ENCODE results near the gene AUTS2.

The AUTS2 gene

DNA sequence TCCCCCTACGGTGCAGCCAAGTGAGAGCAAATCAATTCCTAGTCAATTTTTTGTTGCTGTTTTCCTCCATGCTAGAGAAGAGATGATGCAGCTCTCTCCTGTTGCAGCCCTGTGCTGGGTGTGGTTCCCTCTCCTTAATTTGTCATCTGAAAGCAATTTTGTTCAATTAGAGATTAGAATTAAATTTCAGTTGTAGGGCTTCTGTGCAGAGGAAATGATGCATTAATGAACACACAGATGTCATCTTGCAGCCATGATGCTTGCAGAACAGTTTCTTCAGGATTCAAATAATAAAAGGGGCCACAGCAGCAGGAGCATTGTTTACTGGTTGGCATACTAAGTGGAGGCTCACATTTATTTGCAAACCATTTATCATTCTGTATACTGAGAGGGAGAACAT lies 266.0 kb downstream of the AUTS2 start:
- WGBS = 90% methylated on average over 1 of the region's 1 CpG
- no peaks in the 10 kb centered on the region for H3K36me3 ChIP-seq (ENCODE audit: insufficient read depth, low read length)
- peaks cover 28% of the 10 kb centered on the region for H3K4me1 ChIP-seq (ENCODE audit: insufficient read depth, low read length)
- no peak overlapping the region for H3K27ac ChIP-seq (ENCODE audit: low read depth, low read length)
- no peak overlapping the region for H3K4me3 ChIP-seq (ENCODE audit: low read length)
- H3K9me3 ChIP-seq (ENCODE audit: insufficient read depth, low read depth, low read length) = no peaks in the 10 kb centered on the region
- H3K27me3 ChIP-seq (ENCODE audit: insufficient read depth, low read length) = no peaks in the 10 kb centered on the region
- no peak overlapping the region for H3K9ac ChIP-seq (ENCODE audit: low read depth, low read length)

DNA sequence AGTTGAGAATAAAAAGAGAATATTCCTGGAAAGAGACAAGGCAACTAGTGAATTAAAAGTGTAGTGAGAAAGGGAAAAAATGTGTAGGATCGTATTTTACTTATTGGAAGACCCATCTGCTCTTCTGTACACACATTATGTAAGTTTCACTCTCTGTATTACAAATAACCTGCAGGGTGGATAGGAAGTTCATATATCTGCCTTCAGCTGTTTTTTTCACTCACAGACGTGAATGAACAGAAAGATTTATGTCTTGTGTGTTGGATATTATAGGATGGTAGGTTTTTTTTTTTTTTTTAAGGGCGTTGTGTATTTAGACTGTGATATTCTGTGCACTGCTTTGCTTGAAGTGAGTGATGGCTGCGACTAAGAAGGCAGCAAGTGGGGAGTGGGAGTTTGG lies 266.5 kb downstream of the AUTS2 start:
- Histone ChIP-seq H3K4me1 (ENCODE audit: insufficient read depth, low read length) (peaks cover 25% of the 10 kb centered on the region), H3K9ac (ENCODE audit: low read depth, low read length) (no peak overlapping the region), H3K27me3 (ENCODE audit: insufficient read depth, low read length) (no peaks in the 10 kb centered on the region), H3K27ac (ENCODE audit: low read depth, low read length) (no peak overlapping the region), H3K9me3 (ENCODE audit: insufficient read depth, low read depth, low read length) (no peaks in the 10 kb centered on the region), H3K36me3 (ENCODE audit: insufficient read depth, low read length) (no peaks in the 10 kb centered on the region), H3K4me3 (ENCODE audit: low read length) (no peak overlapping the region)
- 96% methylated on average over 4 of the region's 4 CpGs for WGBS

DNA sequence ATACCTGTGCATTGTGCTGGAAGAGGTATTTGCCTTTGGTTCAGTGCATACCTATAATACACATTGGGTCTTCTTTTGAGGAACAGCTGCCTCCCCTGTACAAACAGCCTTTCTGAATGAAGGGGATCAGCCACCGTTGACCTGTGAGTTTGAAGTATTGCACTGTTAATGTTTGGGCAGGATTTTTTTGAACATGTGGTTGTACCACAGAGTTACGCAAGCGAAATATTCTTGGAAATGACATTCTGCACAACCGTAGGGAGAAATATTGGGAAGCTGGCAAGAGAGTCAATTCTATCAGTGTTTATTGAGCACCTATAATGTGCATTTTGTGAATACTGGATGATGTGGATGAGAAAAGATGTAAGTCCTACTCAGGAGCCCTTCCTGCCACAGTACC lies 270.6 kb downstream of the AUTS2 start:
- no peaks in the 10 kb centered on the region for H3K9me3 ChIP-seq (ENCODE audit: insufficient read depth, low read depth, low read length)
- WGBS = 95% methylated on average over 4 of the region's 4 CpGs
- H3K9ac ChIP-seq (ENCODE audit: low read depth, low read length) = no peak overlapping the region
- no peaks in the 10 kb centered on the region for H3K27me3 ChIP-seq (ENCODE audit: insufficient read depth, low read length)
- H3K4me1 ChIP-seq (ENCODE audit: insufficient read depth, low read length) = no peaks in the 10 kb centered on the region
- no peak overlapping the region for H3K27ac ChIP-seq (ENCODE audit: low read depth, low read length)
- H3K4me3 ChIP-seq (ENCODE audit: low read length) = no peak overlapping the region
- H3K36me3 ChIP-seq (ENCODE audit: insufficient read depth, low read length) = no peaks in the 10 kb centered on the region

DNA sequence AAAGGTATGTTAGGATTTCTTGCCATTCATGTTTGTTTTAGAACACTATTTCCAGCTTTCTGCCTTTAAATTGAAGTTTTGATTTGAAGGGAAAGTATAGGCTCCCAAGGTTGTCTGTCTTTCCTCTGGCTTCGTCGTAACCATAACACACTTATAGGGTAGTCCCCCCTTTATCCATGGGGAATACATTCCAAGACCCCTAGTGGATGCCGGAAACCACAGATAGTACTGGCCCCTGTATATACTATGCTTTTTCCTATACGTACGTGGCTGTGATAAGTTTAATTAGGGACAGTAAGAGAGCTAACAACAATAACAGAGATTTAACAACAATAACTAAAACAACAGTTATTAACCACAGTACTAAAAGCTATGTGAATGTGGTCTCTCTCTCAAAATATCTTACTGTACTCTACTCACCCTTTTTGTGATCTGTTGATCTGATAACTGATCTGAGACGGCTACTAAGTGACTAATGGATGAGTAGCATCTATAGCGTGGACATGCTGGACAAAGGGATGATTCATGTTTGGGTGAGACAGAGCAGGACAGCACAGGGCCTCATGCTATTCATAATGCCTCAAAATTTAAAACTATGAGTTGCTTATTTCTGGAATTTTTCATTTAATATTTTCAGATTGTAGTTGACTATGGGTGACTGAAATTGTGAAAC lies 273.1 kb downstream of the AUTS2 start:
- Histone ChIP-seq H3K4me1 (ENCODE audit: insufficient read depth, low read length) (no peaks in the 10 kb centered on the region), H3K9me3 (ENCODE audit: insufficient read depth, low read depth, low read length) (no peaks in the 10 kb centered on the region), H3K36me3 (ENCODE audit: insufficient read depth, low read length) (no peaks in the 10 kb centered on the region), H3K27ac (ENCODE audit: low read depth, low read length) (no peak overlapping the region), H3K4me3 (ENCODE audit: low read length) (no peak overlapping the region), H3K9ac (ENCODE audit: low read depth, low read length) (no peak overlapping the region), H3K27me3 (ENCODE audit: insufficient read depth, low read length) (no peaks in the 10 kb centered on the region)
- WGBS = over 99% methylated on average over 7 of the region's 7 CpGs

DNA sequence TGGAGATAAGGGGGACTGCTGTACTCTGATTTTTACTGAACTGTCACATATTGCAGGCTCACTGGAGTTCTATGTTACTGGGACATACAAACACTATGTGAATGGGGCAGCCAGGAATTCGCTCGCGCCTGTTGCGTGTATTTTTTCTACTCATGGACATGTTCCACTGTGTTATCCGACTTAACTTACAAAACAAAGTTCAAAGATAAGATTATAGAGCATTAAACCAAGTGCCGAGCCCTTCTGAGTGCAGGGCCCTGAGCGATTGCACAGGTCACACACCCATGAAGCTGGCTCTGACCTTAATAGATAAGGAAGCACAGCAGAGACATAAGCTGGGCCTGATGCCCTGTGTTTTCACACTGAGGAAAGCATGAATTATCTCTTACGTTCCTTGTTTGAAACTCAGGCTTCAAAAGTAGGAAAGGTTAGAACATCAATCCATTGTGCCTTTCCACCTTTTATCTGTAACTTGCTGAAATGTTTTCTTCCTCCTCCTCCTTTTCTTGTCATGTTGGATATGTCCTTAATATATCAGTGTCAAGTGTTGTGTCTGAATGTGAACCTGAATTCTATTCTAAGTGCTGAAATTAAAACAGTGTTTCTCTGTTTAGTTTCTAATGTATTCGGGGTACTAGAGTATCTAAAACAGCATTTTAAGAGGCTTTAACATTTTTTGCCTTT lies 273.8 kb downstream of the AUTS2 start:
- H3K36me3 ChIP-seq (ENCODE audit: insufficient read depth, low read length) = no peaks in the 10 kb centered on the region
- no peak overlapping the region for H3K9ac ChIP-seq (ENCODE audit: low read depth, low read length)
- no peaks in the 10 kb centered on the region for H3K27me3 ChIP-seq (ENCODE audit: insufficient read depth, low read length)
- WGBS = 91% methylated on average over 9 of the region's 9 CpGs
- no peaks in the 10 kb centered on the region for H3K4me1 ChIP-seq (ENCODE audit: insufficient read depth, low read length)
- H3K27ac ChIP-seq (ENCODE audit: low read depth, low read length) = no peak overlapping the region
- no peaks in the 10 kb centered on the region for H3K9me3 ChIP-seq (ENCODE audit: insufficient read depth, low read depth, low read length)
- H3K4me3 ChIP-seq (ENCODE audit: low read length) = no peak overlapping the region

DNA sequence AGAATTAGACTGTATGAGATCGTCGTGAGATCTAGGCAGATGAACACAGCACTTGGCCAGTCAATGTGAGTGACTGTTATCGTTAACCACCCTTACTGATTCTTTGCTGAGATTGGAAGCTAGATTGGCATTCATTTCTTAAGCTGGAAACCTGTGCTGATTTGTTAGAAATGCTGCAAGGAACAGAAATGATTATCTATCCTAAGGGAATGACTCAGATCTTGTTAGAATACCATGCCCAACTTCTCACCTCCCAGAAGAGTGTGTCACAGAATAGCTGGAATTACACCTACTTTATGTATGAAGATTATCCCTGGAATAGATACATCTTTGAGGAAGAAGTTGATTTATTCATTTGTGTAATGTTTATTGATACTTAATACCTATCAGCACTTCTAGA lies 275.2 kb downstream of the AUTS2 start:
- H3K27ac ChIP-seq (ENCODE audit: low read depth, low read length) = no peak overlapping the region
- H3K36me3 ChIP-seq (ENCODE audit: insufficient read depth, low read length) = no peaks in the 10 kb centered on the region
- H3K27me3 ChIP-seq (ENCODE audit: insufficient read depth, low read length) = no peaks in the 10 kb centered on the region
- H3K9ac ChIP-seq (ENCODE audit: low read depth, low read length) = no peak overlapping the region
- H3K9me3 ChIP-seq (ENCODE audit: insufficient read depth, low read depth, low read length) = no peaks in the 10 kb centered on the region
- 100% methylated on average over 3 of the region's 3 CpGs for WGBS
- no peak overlapping the region for H3K4me3 ChIP-seq (ENCODE audit: low read length)
- no peaks in the 10 kb centered on the region for H3K4me1 ChIP-seq (ENCODE audit: insufficient read depth, low read length)

DNA sequence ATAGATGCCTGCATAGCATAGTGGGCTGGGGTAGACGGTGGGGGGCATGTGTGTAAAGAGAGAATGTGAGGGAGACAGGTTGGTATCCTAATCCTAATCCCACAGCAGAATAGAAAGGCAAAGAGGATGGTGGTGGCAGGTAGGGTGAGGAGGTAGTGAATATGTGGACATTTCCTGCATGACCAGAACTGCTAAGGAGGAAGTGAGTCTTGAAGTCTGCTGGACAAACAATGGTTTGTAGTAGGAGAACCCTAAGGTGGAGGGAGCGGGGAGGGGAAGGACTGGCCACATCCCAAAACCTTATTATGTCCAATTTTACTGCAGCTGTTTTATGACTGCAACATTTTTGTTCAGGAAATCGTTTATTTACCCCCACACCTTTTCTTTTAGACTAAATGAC lies 279.7 kb downstream of the AUTS2 start:
- H3K9ac ChIP-seq (ENCODE audit: low read depth, low read length) = no peak overlapping the region
- H3K4me3 ChIP-seq (ENCODE audit: low read length) = no peak overlapping the region
- no peaks in the 10 kb centered on the region for H3K4me1 ChIP-seq (ENCODE audit: insufficient read depth, low read length)
- no peaks in the 10 kb centered on the region for H3K36me3 ChIP-seq (ENCODE audit: insufficient read depth, low read length)
- 98% methylated on average over 3 of the region's 3 CpGs for WGBS
- H3K27me3 ChIP-seq (ENCODE audit: insufficient read depth, low read length) = no peaks in the 10 kb centered on the region
- H3K27ac ChIP-seq (ENCODE audit: low read depth, low read length) = no peak overlapping the region
- H3K9me3 ChIP-seq (ENCODE audit: insufficient read depth, low read depth, low read length) = no peaks in the 10 kb centered on the region

DNA sequence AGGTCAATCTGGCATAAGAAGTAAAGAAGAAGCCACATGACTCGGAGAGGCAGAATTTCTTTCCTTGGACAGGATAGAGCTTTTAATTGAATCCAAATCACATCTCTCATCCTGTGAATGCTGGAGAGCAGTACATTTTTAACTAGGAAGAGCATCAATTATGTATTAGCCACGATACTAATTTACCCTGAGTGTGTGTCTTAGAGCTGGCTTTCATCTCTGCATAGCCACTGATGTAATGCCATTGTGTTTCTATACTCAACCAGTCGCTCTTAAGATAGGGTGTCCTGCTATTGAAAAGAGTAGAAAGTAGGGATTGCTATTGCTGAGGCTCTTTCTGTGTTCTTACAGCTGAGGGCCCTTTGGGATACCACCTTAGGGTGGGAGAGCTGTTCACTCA lies 280.3 kb downstream of the AUTS2 start:
- H3K27ac ChIP-seq (ENCODE audit: low read depth, low read length) = no peak overlapping the region
- no peak overlapping the region for H3K9ac ChIP-seq (ENCODE audit: low read depth, low read length)
- H3K4me3 ChIP-seq (ENCODE audit: low read length) = no peak overlapping the region
- H3K9me3 ChIP-seq (ENCODE audit: insufficient read depth, low read depth, low read length) = no peaks in the 10 kb centered on the region
- H3K27me3 ChIP-seq (ENCODE audit: insufficient read depth, low read length) = no peaks in the 10 kb centered on the region
- 96% methylated on average over 3 of the region's 3 CpGs for WGBS
- H3K4me1 ChIP-seq (ENCODE audit: insufficient read depth, low read length) = no peaks in the 10 kb centered on the region
- H3K36me3 ChIP-seq (ENCODE audit: insufficient read depth, low read length) = no peaks in the 10 kb centered on the region

DNA sequence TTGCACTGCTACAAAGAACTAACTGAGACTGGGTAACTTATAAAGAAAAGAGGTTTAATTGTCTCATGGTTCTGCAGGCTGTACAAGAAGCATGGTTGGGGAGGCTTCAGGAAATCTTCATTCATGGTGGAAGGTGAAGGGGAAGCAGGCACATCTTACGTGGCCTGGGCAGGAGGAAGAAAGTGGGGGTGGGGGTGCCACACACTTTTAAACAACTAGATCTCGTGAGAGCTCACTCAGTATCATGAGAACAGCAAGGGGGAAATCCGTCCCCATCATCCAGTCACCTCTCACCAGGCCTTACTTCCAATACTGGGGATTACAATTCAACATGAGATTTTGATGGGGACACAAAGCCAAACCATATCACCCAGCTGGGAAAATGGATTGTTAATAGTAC lies 281.7 kb downstream of the AUTS2 start:
- no peaks in the 10 kb centered on the region for H3K9me3 ChIP-seq (ENCODE audit: insufficient read depth, low read depth, low read length)
- H3K27me3 ChIP-seq (ENCODE audit: insufficient read depth, low read length) = no peaks in the 10 kb centered on the region
- 83% methylated on average over 3 of the region's 3 CpGs for WGBS
- no peak overlapping the region for H3K9ac ChIP-seq (ENCODE audit: low read depth, low read length)
- H3K27ac ChIP-seq (ENCODE audit: low read depth, low read length) = no peak overlapping the region
- H3K4me3 ChIP-seq (ENCODE audit: low read length) = no peak overlapping the region
- H3K36me3 ChIP-seq (ENCODE audit: insufficient read depth, low read length) = no peaks in the 10 kb centered on the region
- no peaks in the 10 kb centered on the region for H3K4me1 ChIP-seq (ENCODE audit: insufficient read depth, low read length)

DNA sequence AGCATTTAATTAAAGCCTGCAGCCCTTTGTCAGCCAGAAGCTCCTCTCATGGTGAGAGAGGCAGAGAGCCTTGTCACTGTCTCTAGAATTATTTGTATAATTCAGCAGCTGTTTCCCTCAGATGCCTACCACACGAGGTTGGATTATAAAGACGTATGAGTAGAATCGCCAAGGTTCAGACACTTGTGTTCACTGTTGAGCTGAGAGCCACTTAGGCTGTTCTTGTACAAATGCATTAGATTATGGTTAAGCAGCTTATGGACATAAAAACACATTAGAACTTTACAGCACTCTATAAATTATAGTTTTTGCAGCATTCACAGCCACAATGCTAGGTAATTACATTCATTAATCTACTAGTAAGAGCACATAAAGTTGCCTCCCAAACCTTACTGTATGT lies 282.6 kb downstream of the AUTS2 start:
- Histone ChIP-seq H3K9ac (ENCODE audit: low read depth, low read length) (no peak overlapping the region), H3K4me1 (ENCODE audit: insufficient read depth, low read length) (no peaks in the 10 kb centered on the region), H3K36me3 (ENCODE audit: insufficient read depth, low read length) (no peaks in the 10 kb centered on the region), H3K4me3 (ENCODE audit: low read length) (no peak overlapping the region), H3K9me3 (ENCODE audit: insufficient read depth, low read depth, low read length) (no peaks in the 10 kb centered on the region), H3K27me3 (ENCODE audit: insufficient read depth, low read length) (no peaks in the 10 kb centered on the region), H3K27ac (ENCODE audit: low read depth, low read length) (no peak overlapping the region)
- 88% methylated on average over 3 of the region's 3 CpGs for WGBS

DNA sequence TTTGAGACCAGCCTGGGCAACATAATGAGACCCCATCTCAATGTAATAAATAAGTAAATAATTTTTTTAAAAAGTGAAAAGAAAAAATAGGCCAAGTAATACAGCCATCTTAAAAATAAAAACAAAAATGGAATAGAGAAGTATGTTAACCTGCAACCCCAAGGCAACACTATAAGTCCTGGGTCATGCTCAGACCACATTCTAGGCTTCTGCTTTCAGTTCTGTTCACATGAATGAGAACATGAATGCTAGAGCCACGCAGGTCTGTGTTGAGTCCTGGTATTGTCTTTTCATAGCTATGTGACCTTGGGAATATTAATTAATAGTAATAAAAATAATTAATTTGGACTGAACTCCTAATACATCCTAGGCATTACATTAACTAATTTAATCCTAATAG lies 284.0 kb downstream of the AUTS2 start:
- Histone ChIP-seq H3K9ac (ENCODE audit: low read depth, low read length) (no peak overlapping the region), H3K36me3 (ENCODE audit: insufficient read depth, low read length) (no peaks in the 10 kb centered on the region), H3K4me1 (ENCODE audit: insufficient read depth, low read length) (no peaks in the 10 kb centered on the region), H3K27me3 (ENCODE audit: insufficient read depth, low read length) (no peaks in the 10 kb centered on the region), H3K27ac (ENCODE audit: low read depth, low read length) (no peak overlapping the region), H3K9me3 (ENCODE audit: insufficient read depth, low read depth, low read length) (no peaks in the 10 kb centered on the region), H3K4me3 (ENCODE audit: low read length) (no peak overlapping the region)
- WGBS = 91% methylated on average over 1 of the region's 1 CpG
